NK-92 (cell line): Measurements from ENCODE around the gene HFM1.
"Not testable (repeated sequence)": the region's sequence is repeated elsewhere in the genome, so short reads cannot be mapped to it uniquely, and the experiment has no call there.

Experiments used
- DNase-seq: peaks from one replicate; lab custom pipeline; 2025; ENCODE audit not compliant: unreplicated experiment; lab: John Stamatoyannopoulos, UW

Gene HFM1, protein sequence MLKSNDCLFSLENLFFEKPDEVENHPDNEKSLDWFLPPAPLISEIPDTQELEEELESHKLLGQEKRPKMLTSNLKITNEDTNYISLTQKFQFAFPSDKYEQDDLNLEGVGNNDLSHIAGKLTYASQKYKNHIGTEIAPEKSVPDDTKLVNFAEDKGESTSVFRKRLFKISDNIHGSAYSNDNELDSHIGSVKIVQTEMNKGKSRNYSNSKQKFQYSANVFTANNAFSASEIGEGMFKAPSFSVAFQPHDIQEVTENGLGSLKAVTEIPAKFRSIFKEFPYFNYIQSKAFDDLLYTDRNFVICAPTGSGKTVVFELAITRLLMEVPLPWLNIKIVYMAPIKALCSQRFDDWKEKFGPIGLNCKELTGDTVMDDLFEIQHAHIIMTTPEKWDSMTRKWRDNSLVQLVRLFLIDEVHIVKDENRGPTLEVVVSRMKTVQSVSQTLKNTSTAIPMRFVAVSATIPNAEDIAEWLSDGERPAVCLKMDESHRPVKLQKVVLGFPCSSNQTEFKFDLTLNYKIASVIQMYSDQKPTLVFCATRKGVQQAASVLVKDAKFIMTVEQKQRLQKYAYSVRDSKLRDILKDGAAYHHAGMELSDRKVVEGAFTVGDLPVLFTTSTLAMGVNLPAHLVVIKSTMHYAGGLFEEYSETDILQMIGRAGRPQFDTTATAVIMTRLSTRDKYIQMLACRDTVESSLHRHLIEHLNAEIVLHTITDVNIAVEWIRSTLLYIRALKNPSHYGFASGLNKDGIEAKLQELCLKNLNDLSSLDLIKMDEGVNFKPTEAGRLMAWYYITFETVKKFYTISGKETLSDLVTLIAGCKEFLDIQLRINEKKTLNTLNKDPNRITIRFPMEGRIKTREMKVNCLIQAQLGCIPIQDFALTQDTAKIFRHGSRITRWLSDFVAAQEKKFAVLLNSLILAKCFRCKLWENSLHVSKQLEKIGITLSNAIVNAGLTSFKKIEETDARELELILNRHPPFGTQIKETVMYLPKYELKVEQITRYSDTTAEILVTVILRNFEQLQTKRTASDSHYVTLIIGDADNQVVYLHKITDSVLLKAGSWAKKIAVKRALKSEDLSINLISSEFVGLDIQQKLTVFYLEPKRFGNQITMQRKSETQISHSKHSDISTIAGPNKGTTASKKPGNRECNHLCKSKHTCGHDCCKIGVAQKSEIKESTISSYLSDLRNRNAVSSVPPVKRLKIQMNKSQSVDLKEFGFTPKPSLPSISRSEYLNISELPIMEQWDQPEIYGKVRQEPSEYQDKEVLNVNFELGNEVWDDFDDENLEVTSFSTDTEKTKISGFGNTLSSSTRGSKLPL (N-terminal part only)

DNA sequence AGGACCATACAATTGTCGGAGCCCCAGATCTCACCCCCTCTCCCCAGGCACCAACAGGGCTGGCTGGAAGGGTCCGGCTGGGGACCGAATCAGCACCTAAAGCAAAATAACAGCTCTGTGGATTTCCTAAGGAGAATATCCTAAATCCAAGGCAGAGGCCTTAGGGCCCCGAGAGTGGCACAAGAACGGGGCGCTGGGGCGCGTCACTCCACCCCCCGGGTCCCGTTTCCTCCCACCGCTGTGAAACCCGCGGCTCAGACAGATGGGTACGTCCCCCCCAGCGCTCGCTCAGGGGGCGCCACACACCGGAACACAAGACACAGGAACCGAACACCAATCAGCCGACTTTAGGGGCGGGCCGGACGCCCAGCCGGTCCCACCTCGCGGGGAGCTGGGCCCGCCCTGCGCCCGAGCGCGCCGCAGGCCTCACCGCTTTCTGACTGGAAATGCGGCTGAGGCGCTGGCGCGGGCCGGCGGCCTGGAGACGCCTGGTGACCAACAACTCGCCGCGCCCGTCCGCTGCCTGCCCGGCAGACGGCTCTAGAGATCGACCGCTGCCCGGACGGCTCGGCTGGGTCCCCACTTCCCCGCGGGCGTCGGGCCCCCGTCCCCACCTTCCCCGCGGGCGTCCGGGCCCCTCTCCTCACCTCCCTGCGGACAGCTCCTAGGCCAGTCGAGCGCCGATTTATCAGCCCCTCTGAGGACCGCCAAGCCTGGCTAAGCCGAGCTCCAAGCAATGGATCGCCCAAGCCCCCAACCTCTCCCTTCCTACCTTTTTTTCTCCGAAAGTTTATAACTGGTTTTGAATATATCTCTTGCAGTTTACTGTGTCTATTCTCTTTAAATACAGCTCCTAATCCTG is at the start of gene HFM1:
Gene HFM1 (minus strand): TSS at position 687 of the 862 bp plus-strand sequence. CDS start 3,755 bp downstream, outside the sequence.
- no peak for DNase-seq

DNA sequence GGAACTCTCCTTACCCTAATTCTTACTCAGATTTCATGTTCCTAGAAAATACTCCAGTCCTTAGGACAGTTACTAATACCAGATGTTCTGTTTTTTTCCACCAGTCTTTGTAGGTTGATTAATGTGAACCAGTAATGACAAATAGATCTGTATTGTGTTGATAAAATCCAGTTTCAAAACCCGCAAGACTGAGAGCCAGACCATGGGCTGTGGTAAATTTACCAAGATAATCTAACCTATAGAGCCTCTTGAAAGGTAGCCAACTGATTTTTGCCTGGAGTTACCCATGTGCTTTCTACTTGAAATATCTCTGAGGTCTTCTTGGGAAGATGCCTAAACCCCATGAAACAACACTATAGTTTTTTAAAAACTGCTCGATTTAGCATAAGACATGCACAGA is 49.5 kb upstream of the HFM1 start:
- DNase-seq: no peak

DNA sequence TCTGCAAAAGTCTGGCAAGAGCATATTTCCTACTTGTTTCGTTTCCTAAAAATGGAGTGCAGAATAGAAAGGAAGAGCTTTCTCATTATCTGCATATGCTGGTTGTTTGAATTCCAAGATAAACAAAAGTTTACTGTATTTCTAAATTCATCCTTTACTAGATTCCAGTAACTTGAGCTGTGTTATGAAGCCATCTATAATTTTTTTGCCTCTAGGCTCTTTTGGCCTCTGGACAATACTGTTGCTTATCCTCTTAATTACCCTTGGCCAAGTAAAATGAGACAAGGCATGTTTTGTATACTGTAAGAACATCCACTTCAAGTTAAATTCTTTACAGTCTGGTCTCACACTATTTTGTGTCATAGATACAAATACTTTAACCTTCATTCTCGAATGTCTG is 45.6 kb upstream of the HFM1 start:
- DNase-seq: no peak

DNA sequence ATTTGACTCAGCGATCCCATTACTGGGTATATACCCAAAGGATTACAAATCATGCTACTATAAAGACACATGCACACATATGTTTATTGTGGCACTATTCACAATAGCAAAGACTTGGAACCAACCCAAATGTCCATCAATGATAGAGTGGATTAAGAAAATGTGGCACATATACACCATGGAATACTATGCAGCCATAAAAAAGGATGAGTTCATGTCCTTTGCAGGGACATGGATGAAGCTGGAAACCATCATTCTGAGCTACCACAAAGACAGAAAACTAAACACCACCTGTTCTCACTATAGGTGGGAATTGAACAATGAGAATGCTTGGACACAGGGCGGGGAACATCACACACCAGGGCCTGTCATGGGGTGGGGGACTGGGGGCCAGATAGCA is 43.1 kb upstream of the HFM1 start:
- DNase-seq: not testable (repeated sequence)

DNA sequence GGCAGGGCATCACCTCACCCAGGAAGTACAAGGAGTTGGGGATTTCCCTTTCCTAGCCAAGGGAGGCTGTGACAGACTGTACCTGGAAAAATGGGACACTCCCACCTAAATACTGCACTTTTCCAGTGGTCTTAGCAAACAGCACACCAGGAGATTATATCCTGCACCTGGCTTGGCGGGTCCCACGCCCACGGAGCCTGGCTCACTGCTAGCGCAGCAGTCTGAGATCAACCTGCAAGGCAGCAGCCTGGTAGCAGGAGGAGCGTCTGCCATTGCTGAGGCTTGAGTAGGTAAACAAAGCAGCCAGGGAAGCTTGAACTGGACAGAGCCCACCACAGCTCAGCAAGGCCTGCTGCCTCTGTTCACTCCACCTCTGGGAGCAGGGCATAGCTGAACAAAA is 37.3 kb upstream of the HFM1 start:
- DNase-seq: not testable (repeated sequence)

DNA sequence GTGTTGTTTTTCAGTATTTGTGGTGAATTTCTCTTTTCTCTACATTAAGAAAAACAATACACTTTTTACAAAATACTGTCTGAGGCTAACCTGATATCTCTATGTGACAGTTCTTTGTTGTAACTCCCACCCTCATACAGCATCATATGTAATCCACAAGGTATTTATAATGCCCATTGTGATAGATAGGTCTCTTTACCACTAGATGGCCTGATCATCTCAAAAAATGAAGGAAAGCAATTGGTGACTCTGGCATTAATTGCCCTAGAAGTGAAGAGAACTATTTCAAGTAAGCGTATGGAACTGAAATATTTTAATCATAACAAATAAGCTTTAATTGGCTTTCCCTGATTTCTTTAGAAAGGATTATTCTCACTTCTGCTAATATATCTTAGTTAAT is 36.2 kb upstream of the HFM1 start:
- no peak for DNase-seq

DNA sequence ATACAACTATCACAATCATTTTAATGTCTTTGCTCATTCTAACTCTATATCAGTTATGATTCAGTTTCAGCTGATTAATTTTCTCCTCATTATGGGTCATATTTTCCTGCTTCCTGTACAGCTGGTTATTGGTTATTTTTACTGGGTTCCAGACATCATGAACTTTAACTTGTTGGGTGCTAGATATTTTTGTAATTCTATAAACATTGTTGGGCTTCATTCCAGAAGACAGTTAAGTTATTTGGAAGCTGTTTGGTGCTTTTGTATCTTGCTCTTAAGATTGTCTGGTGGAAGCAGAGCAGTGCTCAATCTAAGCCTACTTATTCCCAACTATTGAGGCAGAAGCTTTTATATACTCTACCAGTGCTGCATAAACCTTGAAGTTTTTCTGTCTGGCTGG is 34.4 kb upstream of the HFM1 start:
- no peak for DNase-seq

DNA sequence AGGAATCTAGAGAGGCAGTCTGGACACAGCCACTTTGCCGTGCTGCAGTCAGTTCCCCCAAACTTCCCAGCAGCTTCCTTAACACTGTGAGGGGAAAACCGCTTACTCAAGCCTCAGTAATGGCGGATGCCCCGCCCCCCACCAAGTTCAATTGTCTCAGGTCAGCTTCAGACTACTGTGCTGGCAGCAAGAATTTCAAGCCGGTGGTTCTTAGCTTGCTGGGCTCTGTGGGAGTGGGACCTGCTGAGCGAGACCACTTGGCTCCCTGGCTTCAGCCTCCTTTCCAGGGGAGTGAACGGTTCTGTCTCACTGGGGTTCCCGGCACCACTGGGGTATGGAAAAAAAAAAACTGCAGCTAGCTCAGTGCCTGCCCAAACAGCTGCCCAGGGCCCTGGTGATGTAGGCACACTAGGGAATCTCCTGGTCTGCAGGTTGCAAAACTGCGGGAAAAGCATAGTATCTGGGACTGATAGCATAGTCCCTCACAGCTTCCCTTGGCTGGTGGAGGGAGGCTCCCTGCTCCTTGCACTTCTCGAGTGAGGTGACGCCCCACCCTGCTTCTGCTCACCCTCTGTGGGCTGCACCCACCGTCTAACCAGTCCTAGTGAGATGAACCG is 23.7 kb upstream of the HFM1 start:
- DNase-seq: no peak

DNA sequence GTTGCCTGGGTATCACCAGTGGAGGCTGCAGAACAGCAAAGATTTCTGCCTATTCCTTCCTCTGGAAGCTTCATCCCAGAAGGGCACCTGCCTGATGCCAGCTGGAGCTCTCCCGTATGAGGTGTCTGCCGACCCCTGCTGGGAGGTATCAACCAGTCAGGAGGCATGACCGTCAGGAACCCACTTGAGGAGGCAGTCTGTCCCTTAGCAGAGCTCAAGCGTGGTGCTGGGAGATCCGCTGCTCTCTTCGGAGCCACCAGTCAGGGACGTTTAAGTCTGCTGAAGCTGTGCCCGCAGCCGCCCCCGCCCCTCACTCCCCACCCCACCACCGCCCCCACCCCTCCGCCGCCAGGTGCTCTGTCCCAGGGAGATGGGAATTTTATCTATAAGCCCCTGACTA is 23.1 kb upstream of the HFM1 start:
- DNase-seq: no peak

DNA sequence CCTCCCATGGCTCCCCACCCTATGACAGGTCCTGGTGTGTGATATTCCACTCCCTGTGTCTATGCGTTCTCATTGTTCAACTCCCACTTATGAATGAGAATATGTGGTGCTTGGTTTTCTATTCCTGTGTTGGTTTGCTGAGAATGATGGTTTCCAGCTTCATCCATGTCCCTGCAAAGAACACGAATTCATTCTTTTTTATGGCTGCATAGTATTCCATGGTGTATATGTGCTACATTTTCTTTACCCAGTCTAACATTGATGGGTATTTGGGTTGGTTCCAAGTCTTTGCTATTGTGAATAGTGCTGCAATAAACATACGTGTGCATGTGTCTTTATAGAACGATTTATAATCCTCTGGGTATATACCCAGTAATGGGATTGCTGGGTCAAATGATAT is 17.9 kb upstream of the HFM1 start:
- DNase-seq: not testable (repeated sequence)

DNA sequence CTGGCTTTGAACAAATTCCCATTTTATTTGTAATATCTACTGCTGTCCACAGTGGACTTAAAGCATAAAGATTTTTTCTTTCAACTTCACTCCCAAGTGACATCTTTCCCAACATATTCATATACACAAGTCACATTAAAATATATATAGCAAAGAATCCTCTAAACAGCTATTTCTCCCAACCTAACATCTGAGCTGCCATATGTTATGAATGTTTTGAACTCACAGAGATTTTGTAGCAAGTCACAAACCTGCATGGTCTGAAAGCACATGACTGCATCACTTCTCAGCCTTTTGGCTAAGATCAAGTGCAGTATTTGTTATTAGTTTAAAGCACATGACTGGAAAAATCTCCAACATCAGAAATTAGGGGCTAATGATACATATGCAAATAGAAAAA is 7.7 kb upstream of the HFM1 start:
- DNase-seq: no peak

DNA sequence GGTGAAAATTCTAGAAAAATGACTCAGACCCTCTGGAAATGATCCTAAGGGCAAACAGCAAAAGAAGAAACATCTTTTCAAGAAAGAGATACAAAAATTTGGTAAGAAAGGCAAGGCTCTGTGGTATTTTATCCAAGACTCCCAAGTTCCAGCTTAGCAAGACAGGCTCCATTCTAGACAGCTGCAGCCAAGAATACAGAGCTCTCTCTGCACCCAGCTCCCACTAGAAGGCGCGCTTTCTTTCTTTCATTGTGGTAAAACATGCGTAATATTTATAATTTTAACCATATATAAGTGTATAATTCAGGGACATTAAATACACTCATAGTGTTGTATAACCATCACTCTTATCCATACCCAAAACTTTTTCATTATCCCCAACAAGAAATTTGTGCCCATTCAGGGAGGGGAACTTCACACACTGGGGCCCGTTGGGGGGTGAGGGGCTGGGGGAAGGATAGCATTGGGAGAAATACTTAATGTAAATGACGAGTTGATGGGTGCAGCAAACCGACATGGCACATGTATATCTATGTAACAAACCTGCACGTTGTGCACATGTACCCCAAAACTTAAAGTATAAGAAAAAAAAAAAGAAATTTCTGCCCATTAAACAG is 2.2 kb upstream of the HFM1 start:
- no peak for DNase-seq

DNA sequence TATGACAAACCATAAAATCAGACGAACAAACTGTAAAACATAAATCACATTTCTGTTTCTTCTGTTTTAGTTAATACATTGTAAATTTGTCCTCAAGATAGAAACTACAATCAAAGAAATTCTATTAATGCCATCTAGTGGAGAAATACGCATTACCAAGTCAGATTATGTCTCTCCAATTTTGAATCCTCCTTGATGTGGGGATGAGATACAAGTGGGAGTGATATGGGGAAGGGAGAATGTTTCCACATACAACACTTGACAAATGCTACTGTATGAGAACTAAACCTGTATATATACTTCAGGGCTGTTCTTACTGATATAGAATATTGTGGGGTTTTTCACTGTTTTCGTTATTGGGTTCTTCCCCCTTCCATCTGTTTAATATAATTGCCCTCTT is 2.6 kb downstream of the HFM1 start:
- no peak for DNase-seq

DNA sequence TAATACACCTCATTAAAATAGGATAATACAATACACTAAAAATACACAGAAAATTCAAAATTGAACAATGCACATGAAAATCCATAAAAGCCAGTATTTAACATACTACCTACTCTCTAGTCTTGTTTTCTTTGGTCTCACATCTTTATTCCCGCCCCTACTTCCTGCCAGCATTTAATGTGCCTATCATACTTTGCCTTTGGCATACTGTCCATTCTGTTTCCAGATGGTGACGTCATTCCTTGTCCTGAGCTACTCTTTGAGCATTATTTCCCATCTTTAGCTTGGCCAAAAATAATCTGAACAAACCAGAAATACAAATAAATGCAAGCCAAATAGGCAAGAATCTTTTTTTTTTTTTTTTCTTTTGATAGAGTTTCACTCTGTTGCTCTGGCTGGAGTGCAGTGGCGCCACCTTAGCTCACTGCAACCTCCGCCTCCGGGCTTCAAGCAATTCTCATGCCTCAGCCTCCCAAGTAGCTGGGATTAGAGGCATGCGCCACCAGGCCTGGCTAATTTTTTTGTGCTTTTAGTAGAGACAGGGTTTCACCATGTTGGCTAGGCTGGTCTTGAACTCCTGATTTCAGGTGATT is 4.4 kb downstream of the HFM1 start:
- DNase-seq: no peak

DNA sequence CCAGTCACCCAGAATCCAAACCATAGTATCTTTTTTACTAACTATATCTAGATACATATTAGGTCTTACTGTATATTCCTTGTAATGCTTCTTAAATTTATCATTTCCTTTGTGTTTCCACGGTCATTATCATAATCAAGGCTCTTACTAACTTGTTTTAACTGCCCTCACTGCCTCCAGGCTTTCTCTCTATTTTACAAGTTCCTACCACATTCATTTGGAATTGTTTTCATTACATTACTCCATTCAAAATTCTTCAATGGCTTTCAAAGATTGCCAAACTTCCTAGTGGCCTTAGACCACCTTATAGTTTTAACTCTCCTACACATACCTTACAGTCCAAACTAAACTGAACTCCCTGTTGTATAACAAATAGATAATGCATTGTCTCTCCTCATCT is 6.3 kb downstream of the HFM1 start:
- no peak for DNase-seq

DNA sequence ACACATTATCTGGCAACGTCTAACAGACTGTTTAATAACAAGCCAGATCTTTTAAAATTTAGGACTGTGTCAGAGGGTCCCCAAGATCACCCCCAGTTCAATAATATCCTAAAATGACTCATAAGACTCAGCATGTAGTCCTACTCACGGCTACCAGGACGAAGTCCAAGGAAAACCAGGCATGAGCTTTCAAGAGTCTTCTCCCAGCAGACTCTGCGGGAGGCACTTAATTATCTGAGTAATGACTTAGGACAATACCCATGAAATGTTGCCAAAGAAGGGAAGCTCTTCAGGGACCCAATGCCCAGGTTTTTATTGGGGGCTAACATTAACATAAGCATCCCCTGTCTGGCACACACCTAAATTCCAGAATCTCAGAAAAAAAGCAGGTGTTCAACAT is 7.0 kb downstream of the HFM1 start:
- DNase-seq: no peak

DNA sequence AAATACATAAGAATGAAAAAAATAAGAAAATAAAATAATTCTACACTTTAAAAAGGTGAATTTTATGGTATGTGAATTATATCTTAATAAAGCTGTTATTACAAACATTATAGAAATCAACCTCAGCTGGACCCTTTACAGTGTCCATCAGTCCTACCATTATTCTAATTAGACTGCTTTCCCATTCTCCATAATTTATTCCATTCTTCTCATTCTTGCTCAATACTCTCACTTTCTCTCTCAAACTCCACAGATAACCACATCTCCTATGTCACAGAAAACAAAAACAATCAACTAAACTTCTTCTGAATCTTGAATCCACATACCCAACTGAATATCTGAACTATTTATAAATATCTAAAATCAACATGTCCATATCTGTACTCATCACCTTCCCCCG is 11.6 kb downstream of the HFM1 start:
- no peak for DNase-seq

DNA sequence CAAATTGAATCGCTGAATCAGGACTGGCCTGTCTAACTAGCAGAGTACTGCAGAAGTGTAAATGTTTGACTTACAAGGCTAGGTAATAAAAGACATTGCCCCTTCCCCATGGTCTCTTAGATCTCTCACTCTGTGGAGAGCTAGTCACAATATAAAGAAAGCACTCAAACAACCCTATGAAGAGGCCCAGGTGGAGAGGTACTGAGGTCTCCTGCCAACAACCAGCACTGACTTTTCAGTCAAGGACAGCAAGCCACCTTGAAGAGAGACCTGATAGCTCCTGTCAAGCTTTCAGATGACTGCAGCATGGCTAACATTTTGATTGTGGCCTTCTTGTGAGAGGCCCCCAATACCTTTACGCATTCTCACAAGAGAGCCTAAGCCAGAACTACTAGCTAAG is 18.5 kb downstream of the HFM1 start:
- DNase-seq: no peak

DNA sequence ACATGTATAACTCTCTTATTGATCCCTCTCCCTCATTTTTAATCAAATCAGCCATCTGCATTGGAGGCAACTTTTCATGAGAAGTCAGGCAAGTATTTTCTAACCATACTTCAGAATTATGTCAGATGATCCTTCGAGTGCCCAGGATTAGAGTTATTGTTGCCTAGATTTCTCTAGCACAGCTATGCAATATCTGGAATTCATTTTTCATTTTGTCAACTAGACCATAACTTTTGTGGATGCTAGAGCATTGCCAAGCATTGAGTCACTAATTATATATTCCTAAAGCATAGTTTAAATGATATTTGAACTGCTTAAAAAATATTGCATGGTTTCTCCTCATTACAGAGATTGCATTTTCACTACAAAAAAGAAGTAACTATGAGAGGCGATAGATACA is 21.2 kb downstream of the HFM1 start:
- DNase-seq: no peak
